ENCODE data around the gene PROZ.

PROZ gene

GRCh38 chr13:113186061-113186900 is 27.8 kb downstream of the PROZ start:
- Histone ChIP-seq H3K9ac (ENCODE audit: low read length) (no peak overlapping the region), H3K36me3 (ENCODE audit: control insufficient read depth, insufficient read depth, low read length) (peaks cover 25% of the 10 kb centered on the region), H3K27ac (ENCODE audit: low read depth, low read length) (no peak overlapping the region), H3K4me3 (ENCODE audit: low read length) (no peak overlapping the region), H3K27me3 (ENCODE audit: control insufficient read depth, insufficient read depth, low read length) (no peaks in the 10 kb centered on the region), H3K4me1 (ENCODE audit: control insufficient read depth, insufficient read depth, low read length) (no peaks in the 10 kb centered on the region)

GRCh38 chr13:113187263-113187669 is 28.8 kb downstream of the PROZ start:
- Histone ChIP-seq H3K27ac (ENCODE audit: low read depth, low read length) (no peak overlapping the region), H3K27me3 (ENCODE audit: control insufficient read depth, insufficient read depth, low read length) (no peaks in the 10 kb centered on the region), H3K4me3 (ENCODE audit: low read length) (no peak overlapping the region), H3K36me3 (ENCODE audit: control insufficient read depth, insufficient read depth, low read length) (peaks cover 25% of the 10 kb centered on the region), H3K4me1 (ENCODE audit: control insufficient read depth, insufficient read depth, low read length) (no peaks in the 10 kb centered on the region), H3K9ac (ENCODE audit: low read length) (no peak overlapping the region)

GRCh38 chr13:113187883-113188665 is 29.6 kb downstream of the PROZ start:
- peaks cover 25% of the 10 kb centered on the region for H3K36me3 ChIP-seq (ENCODE audit: control insufficient read depth, insufficient read depth, low read length)
- H3K9ac ChIP-seq (ENCODE audit: low read length) = no peak overlapping the region
- no peak overlapping the region for H3K27ac ChIP-seq (ENCODE audit: low read depth, low read length)

GRCh38 chr13:113190181-113190580 is 31.7 kb downstream of the PROZ start:
- no peak overlapping the region for H3K4me3 ChIP-seq (ENCODE audit: low read length)
- no peaks in the 10 kb centered on the region for H3K27me3 ChIP-seq (ENCODE audit: control insufficient read depth, insufficient read depth, low read length)
- peaks cover 24% of the 10 kb centered on the region for H3K36me3 ChIP-seq (ENCODE audit: control insufficient read depth, insufficient read depth, low read length)
- H3K27ac ChIP-seq (ENCODE audit: low read depth, low read length) = no peak overlapping the region
- H3K4me1 ChIP-seq (ENCODE audit: control insufficient read depth, insufficient read depth, low read length) = no peaks in the 10 kb centered on the region
- H3K9ac ChIP-seq (ENCODE audit: low read length) = no peak overlapping the region

More at GRCh38 chr13:113187883-113188665, 29.6 kb downstream of the PROZ start:
- H3K4me3 ChIP-seq (ENCODE audit: low read length) = no peak overlapping the region
- no peaks in the 10 kb centered on the region for H3K27me3 ChIP-seq (ENCODE audit: control insufficient read depth, insufficient read depth, low read length)
- no peaks in the 10 kb centered on the region for H3K4me1 ChIP-seq (ENCODE audit: control insufficient read depth, insufficient read depth, low read length)

GRCh38 chr13:113192279-113192678 is 33.8 kb downstream of the PROZ start:
- Histone ChIP-seq H3K4me1 (ENCODE audit: control insufficient read depth, insufficient read depth, low read length) (no peaks in the 10 kb centered on the region), H3K27me3 (ENCODE audit: control insufficient read depth, insufficient read depth, low read length) (no peaks in the 10 kb centered on the region), H3K27ac (ENCODE audit: low read depth, low read length) (no peak overlapping the region), H3K36me3 (ENCODE audit: control insufficient read depth, insufficient read depth, low read length) (peaks cover 32% of the 10 kb centered on the region), H3K4me3 (ENCODE audit: low read length) (no peak overlapping the region), H3K9ac (ENCODE audit: low read length) (no peak overlapping the region)

- Histone ChIP-seq H3K4me3 (ENCODE audit: low read length) (no peak overlapping the region), H3K27me3 (ENCODE audit: control insufficient read depth, insufficient read depth, low read length) (no peaks in the 10 kb centered on the region), H3K4me1 (ENCODE audit: control insufficient read depth, insufficient read depth, low read length) (no peaks in the 10 kb centered on the region), H3K9ac (ENCODE audit: low read length) (no peak overlapping the region), H3K36me3 (ENCODE audit: control insufficient read depth, insufficient read depth, low read length) (peaks cover 35% of the 10 kb centered on the region), H3K27ac (ENCODE audit: low read depth, low read length) (no peak overlapping the region)
Measured at GRCh38 chr13:113192902-113193301, 34.5 kb downstream of the PROZ start.

- H3K4me3 ChIP-seq (ENCODE audit: low read length) = no peak overlapping the region
- H3K4me1 ChIP-seq (ENCODE audit: control insufficient read depth, insufficient read depth, low read length) = no peaks in the 10 kb centered on the region
- no peak overlapping the region for H3K9ac ChIP-seq (ENCODE audit: low read length)
- H3K36me3 ChIP-seq (ENCODE audit: control insufficient read depth, insufficient read depth, low read length) = peaks cover 26% of the 10 kb centered on the region
- no peaks in the 10 kb centered on the region for H3K27me3 ChIP-seq (ENCODE audit: control insufficient read depth, insufficient read depth, low read length)
- no peak overlapping the region for H3K27ac ChIP-seq (ENCODE audit: low read depth, low read length)
Measured at GRCh38 chr13:113195360-113195759, 36.9 kb downstream of the PROZ start.

- H3K9ac ChIP-seq (ENCODE audit: low read length) = no peak overlapping the region
- no peak overlapping the region for H3K4me3 ChIP-seq (ENCODE audit: low read length)
- no peaks in the 10 kb centered on the region for H3K27me3 ChIP-seq (ENCODE audit: control insufficient read depth, insufficient read depth, low read length)
- H3K36me3 ChIP-seq (ENCODE audit: control insufficient read depth, insufficient read depth, low read length) = peaks cover 26% of the 10 kb centered on the region
- no peak overlapping the region for H3K27ac ChIP-seq (ENCODE audit: low read depth, low read length)
- no peaks in the 10 kb centered on the region for H3K4me1 ChIP-seq (ENCODE audit: control insufficient read depth, insufficient read depth, low read length)
Measured at GRCh38 chr13:113196970-113197737, 38.7 kb downstream of the PROZ start.

- peaks cover 16% of the 10 kb centered on the region for H3K36me3 ChIP-seq (ENCODE audit: control insufficient read depth, insufficient read depth, low read length)
Measured at GRCh38 chr13:113201815-113202214, 43.4 kb downstream of the PROZ start.

GRCh38 chr13:113202912-113203311 is 44.5 kb downstream of the PROZ start:
- H3K9ac ChIP-seq (ENCODE audit: low read length) = no peak overlapping the region

More at GRCh38 chr13:113201815-113202214, 43.4 kb downstream of the PROZ start:
- Histone ChIP-seq H3K4me3 (ENCODE audit: low read length) (no peak overlapping the region), H3K4me1 (ENCODE audit: control insufficient read depth, insufficient read depth, low read length) (peaks cover 22% of the 10 kb centered on the region), H3K27me3 (ENCODE audit: control insufficient read depth, insufficient read depth, low read length) (no peaks in the 10 kb centered on the region), H3K27ac (ENCODE audit: low read depth, low read length) (no peak overlapping the region), H3K9ac (ENCODE audit: low read length) (no peak overlapping the region)

GRCh38 chr13:113203507-113204377 is 45.3 kb downstream of the PROZ start:
- Histone ChIP-seq H3K9ac (ENCODE audit: low read length) (no peak overlapping the region), H3K4me1 (ENCODE audit: control insufficient read depth, insufficient read depth, low read length) (peaks cover 32% of the 10 kb centered on the region), H3K27ac (ENCODE audit: low read depth, low read length) (peak overlapping the region; percentile 71), H3K4me3 (ENCODE audit: low read length) (no peak overlapping the region), H3K36me3 (ENCODE audit: control insufficient read depth, insufficient read depth, low read length) (peaks cover 7% of the 10 kb centered on the region), H3K27me3 (ENCODE audit: control insufficient read depth, insufficient read depth, low read length) (no peaks in the 10 kb centered on the region)

More at GRCh38 chr13:113202912-113203311, 44.5 kb downstream of the PROZ start:
- Histone ChIP-seq H3K27me3 (ENCODE audit: control insufficient read depth, insufficient read depth, low read length) (no peaks in the 10 kb centered on the region), H3K4me1 (ENCODE audit: control insufficient read depth, insufficient read depth, low read length) (peaks cover 31% of the 10 kb centered on the region), H3K36me3 (ENCODE audit: control insufficient read depth, insufficient read depth, low read length) (peaks cover 7% of the 10 kb centered on the region), H3K27ac (ENCODE audit: low read depth, low read length) (no peak overlapping the region), H3K4me3 (ENCODE audit: low read length) (no peak overlapping the region)

All from rectal smooth muscle tissue (tissue), 1 donor.